GM19468 (cell line): ENCODE results near the gene SIL1.
"Not testable (repeated sequence)": the region's sequence is repeated elsewhere in the genome, so short reads cannot be mapped to it uniquely, and the experiment has no call there.

ENCODE experiments used
- ATAC-seq: cut with Tn5 transposase; IDR thresholded peaks from one replicate; pipeline ENCODE4 v1.9.1; 2021; ENCODE audit warnings: mild to moderate bottlenecking, moderate library complexity, moderate number of reproducible peaks; ENCODE audit not compliant: unreplicated experiment; ENCODE audit errors: extremely low read depth

SIL1 gene

DNA sequence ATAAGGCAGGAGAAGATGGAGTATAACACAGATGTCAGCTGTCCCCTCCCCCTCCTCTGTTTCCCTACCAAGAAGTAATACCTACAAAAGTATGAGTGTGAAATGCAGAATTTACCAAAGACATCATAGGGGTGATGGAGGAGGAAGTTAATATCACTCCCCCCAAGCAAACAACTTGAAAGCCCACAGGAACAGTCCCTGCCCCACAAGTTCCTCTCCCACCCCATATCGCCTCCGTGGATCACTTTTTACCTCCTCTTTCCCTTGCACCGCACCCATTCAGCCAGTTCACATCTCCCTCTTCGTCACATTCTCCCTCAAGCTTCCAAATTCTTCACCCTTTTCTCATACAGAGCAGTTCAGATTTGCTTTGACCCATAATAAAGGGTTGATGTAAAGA is 7.0 kb upstream of the SIL1 start:
- no peak for ATAC-seq

- no peak for ATAC-seq
These were observed 6.0 kb upstream of the SIL1 start for GRCh38 chr5:139204196-139204595.

DNA sequence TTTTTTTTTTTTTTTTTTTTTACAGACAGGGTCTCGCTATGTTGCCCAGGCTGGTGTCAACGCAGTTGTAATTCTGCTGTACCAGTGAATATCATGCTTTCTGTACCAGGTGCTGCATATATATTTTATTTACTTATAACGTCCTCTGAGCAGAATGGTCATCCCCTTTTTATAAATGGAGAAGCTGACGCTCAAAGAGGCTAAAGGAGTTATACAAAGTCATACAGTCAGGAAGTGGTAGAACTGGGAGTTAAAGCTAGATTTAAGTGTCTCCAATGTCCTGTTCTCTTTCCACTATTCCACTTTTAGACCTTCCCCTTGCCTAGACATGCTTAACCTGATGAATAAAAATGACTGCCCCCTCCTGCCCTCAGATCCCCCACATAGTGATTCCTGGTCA is 1.2 kb upstream of the SIL1 start:
- no peak for ATAC-seq

DNA sequence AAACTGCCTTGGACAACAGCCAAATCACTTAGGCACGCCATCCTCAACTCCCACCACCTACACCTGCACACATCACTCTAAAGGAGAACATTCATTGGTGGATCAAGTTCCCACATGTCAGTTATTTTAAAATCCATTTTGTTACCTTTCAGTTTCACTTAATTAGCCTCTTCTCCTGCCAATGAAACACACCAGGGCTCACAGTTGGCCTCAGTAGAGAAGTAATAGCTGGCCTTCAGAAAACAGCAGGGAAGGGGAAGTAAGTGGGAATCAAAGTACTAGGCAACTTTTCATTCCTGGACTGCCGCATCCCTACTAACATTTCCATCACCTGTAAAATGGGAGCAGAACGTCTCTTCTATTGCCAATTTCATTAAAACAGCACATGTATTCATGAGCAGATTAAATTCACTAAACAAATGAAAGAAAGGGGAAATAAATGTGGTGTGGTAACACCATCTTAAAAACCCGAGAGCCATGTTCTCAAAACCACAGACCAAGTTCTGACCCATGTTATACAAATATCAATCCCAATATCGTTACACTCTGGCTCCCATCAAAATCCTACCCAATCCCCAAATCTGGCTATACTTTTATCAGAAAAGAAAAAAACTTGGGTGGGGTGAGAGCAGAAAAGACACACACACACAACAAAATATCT is 1.7 kb downstream of the SIL1 start:
- no peak for ATAC-seq

DNA sequence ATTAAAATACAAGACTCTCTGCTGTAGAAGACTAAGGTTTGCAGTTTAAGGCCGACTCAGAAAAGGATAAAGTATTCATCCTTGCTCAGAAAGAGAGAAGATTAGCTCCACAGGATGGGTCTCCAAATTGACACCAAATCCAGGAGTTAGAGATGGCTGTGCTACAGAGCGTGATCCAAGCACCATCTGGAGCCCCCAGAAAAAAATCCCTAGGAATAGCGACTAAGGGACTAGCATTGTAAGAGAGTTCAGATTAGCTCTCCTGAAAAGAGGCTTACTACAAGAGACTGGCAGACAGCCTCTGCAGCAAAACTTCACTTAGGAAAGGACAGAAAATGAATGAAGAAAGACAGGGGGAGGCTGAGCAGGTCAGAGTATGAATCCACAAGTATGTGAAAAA is 3.7 kb downstream of the SIL1 start:
- no peak for ATAC-seq

DNA sequence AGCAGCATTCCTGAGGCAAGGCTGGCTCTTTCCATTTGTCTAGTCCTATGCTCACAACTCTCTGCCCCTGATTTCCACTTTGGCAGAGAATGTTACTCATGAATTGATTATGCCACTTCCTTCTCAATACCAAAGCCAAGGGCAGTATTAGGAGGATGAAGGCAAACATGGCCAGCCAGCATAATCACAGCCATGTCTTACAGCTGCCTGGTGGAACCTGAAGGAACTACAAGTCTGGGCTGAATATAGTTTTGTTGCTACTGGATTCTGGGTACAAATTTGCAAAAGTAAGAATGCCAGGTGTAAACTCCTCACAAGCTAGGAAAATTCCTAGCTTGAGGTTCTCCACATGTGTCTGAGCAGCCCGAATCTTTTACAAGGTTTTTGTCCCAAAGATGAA is 4.2 kb downstream of the SIL1 start:
- no peak for ATAC-seq

DNA sequence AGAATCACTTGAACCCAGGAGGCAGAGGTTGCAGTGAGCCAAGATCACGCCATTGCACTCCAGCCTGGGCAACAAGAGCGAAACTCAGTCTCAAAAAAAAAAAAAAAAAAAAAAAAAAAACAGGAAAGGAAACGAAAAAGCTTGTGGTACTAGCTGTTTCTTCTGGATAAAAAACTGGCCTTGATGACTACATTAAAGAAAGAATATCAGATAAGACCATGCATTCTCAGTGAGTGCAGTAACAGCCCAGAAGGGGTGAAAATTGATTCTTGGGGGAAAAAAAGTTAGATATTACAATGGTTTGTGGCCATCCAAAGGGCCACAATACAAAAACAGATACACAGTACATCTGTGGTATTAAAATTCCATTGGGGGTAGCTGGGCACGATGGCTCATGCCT is 5.3 kb downstream of the SIL1 start:
- ATAC-seq = not testable (repeated sequence)

GRCh38 chr5:139191954-139192353 is 6.2 kb downstream of the SIL1 start:
- ATAC-seq = not testable (repeated sequence)

DNA sequence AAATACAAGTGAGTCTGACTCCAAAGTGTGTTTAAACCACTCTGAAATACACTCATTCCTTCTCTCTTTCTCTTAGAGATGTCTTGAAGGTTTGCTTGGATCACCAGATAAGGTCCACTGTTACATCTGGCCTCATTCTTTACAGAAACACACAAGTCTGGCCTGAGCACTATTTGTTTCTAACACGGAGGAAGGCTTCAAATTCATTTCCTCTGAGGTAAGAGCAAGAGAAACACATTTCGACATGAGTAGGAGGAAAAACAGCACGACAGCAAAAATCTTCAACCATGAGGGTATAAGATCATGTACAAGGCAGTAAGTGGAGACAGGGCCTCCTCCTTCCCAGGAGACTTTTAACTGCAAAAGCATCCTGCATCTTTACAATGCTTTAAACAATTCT is 8.0 kb downstream of the SIL1 start:
- ATAC-seq = no peak

DNA sequence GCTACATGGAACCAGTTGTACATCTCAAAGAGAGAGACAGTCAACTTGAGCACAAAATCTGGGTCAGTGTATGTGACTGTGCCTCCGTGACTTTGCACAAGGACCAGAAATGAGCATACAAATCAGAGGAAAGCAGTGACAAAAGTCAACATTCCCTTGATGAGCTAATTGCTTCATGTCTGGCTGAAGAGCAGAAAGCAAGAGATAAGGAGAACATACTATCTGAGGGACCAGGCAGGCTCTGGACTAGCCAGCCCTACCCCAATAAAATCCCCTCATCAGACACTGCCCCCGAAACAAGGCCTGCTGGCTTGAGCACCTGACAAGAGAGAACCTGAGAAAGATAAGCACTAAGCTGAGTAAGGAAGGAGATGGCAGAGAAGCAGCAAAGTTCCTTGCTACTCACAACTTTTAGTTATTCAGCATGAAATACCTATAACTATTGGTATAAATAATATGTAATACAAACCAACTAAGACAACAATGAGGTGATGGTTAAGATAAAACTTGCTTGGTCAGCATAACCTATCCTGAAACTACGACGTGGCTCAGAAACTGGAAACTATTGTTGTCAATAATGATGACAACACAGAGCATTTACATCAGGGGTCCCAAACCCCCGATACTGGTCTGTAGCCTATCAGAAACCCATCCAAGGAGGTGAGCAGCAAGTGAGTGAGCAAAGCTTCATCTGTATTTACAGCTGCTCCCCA is 9.5 kb downstream of the SIL1 start:
- no peak for ATAC-seq

DNA sequence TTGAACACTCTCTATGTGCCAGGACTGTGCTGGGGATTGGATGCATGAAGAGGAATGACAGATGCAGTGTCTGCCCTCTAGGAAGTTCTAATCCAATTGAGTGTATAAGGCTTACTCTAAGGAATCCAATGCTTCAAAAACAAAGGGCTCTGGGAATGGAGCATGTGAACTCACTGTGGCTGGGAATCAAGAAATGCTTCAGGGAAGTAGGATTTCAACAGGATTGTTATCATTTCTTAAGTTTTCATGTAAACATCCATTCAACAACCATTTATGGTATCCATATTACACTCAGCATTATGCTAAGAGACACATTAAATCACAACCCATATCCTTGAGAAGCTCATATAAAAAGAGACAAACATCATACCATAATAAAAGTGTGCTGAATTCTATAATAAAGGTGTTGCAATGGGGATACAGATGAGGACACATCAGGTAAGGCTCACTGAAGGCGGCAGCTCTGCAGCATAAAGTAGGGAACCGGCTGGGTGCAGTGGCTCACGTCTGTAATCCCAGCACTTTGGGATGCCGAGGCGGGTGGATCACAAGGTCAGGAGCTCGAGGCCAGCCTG is 11.3 kb downstream of the SIL1 start:
- ATAC-seq = no peak

DNA sequence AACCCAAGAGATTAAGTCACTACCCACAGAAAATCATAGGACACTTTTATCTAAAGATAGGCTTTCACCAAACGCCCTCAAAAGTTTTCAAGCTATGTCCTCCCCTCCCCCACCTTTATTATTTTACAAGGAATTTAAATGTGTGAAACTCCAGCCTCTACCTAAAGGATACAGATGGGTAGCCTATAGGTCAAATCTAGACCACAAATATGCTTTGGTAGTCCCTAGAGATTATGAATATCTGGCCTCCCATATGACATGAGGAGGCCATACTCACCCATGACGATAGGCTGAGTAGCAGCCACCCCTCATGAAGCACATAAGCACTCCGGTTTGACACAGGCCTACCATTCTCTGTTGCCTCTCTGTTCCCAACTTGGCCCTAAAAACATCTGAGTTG is 11.9 kb downstream of the SIL1 start:
- ATAC-seq = no peak

DNA sequence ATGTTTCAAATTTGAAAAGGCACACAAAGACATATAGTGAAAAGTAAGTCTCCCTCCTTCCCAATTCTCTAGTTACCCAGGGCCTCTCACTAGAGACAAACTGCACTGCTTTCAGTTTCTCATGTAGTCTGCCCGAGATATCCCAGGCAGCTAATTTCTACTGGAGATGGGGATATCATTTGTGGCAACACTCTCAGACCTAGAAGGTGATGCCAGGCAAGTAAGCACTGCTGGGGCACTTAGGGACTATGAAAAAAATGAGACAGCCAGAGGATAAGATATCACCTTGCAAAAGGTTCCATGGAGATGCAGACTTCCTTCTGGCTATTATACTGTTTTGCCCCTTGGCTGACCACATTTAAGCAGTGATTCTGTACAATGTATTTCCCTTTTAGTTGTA is 12.6 kb downstream of the SIL1 start:
- ATAC-seq = no peak

DNA sequence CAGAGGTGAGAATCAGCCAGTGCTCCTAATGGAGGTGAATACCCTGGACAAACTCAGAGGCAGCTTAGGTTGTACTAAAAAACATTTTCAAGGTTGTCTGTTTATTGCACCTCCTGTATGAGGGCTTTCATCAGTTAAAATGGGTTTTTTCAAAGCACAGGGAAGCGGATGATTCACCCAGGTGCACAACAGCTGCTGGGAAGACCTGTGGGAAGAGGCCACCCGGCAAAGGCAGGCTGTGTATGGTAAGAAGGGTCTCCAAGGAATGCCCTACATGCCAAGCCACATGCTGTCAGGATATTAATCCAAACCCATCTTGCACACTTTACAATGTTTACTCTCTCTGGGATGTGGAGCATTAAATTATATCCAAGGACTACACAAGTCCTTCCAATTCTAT is 14.7 kb downstream of the SIL1 start:
- no peak for ATAC-seq

GRCh38 chr5:139182528-139183296 is 15.5 kb downstream of the SIL1 start:
- no peak for ATAC-seq

DNA sequence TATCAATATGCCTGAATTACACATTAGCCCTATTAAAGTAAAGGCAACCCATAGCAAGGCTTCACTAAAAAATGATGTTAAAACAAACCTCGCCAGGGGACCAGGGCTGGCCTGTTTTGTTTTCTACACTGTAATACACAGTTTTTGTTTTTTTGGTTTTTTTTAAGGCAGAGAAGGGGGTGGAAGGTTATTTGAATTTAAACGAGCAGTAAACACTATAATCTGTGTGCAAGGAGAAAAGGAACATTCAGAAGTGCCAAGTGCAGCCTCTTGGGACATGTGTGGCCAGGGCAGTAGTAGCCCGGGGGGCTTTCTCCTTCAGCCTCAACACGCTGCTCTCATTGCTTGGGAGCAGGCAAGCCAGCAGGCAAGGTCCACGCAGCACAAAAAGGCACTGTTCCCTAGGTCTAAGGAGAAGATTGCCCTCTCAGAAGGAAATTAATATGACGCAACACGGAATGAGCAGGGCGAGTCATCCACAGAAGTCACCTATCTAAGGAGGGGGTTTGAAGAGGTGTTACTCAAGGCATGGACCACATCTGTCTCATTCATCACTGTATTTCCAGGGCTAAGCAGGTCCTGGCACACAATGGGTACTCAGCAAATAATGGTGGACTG is 16.2 kb downstream of the SIL1 start:
- no peak for ATAC-seq

DNA sequence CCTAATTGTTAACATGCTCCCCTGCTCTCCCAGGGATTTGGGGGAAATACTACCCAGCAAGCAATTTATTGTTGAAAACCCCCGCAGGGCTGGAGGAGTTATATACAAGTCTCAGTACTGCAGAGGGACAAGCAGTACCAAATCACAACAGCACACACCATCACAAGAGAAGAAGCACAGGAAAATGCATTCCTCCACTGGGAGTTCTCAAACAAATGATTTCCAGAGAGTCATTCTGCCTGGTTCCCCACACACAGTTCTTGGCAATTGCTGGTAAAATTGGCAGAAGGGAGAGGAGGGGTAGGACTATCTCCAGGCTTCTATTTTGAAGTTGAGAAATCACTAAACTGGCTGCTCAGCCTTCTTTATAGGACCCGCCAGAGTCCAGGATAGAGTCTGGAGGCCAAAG is 16.8 kb downstream of the SIL1 start:
- ATAC-seq = no peak

- ATAC-seq = no peak
These were observed 17.3 kb downstream of the SIL1 start for GRCh38 chr5:139180850-139181249.

DNA sequence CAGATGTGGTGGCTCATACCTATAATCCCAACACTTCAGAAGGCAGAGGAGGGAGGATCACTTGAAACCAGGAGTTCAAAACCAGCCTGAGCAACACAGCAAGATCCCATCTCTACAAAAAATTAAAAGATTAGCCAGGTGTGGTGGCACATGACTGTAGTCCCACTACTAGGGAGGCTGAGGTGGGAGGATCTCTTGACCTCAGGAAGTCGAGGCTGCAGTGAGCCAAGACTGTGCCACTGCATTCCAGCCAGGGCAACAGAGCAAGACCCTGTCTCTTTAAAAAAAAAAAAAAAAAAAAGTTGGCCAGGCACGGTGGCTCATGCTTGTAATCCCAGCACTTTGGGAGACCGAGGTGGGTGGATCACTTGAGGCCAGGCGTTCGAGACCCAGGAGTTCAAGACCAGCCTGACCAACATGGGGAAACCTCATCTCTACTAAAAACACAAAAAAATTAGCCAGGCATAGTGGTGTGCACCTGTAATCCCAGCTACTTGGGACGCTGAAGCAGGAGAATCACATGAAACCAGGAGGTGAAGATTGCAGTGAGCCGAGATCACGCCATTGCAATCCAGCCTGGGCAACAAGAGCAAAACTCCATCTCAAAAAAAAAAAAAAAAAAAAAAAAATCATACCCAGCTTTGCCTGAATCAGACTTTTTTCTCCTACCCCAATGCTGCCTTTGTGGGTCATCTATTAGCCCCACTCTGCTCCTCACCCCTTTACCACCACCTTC is 18.2 kb downstream of the SIL1 start:
- ATAC-seq = not testable (repeated sequence)

DNA sequence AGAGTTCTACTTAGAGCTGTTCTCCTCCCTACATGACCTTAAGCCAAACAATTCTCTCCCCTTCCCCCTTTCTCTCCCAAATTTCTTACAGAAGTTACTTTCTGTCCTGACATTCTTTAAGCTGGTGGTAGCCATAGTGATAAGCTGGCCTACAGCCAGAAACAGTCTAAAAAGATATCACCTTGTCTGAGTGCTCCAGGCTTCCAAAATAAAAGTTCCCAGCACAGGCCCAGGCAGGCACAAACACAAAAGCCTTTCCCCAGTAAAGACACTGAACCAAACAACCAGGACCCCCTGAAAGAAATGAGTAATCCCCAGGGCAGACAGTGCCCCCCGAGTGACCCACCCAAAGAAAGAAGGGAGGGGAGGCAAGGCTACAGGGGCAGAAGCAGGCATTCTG is 19.2 kb downstream of the SIL1 start:
- no peak for ATAC-seq
